ENCODE measurements around the gene DIAPH2.

The DIAPH2 gene

GRCh38 chrX:97189668-97190067 is 505.0 kb downstream of the DIAPH2 start:
- no peak for DNase-seq (ENCODE audit: low spot score)

DNA sequence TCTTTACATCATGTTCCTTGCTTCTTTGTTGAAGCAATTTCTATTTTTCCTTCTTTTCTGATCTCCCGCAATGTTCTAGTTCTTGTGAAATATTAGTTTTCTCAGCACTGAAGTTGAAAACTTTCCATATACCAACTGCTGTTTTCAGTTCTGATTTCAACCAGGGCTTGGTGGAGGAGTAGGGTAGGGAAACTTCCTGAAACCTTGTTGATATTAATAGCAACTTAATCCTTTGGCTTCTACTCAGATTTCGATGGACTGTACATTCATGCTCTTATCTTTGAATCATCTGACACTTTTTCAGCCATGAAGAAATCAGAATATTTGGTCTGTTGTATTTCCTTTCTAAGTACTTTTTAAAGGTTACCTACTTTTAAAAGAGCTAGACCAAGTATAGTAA is 514.9 kb downstream of the DIAPH2 start:
- DNase-seq (ENCODE audit: low spot score): no peak

- DNase-seq (ENCODE audit: low spot score): no peak
Measured at GRCh38 chrX:97200454-97200853, 515.8 kb downstream of the DIAPH2 start.

GRCh38 chrX:97210501-97210900 is 525.9 kb downstream of the DIAPH2 start:
- no peak for DNase-seq (ENCODE audit: low spot score)

DNA sequence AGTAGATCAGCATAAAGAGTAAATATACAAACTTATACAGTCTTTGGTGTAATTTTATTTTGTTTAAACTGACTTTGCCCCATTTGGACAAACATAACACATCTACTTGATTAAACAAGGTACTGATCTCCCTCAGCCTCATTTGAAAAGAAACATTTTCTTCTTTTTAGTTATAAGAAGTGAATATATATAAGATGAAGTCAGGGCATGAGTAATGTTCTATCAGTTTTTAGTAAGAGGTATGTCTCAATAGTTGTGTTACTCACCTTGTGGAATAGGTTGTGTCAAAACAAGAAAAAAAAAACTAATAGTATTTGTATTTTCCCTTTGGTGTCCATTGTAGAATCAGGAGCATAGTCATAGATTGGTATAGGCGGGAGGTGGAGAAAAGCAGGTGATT is 526.4 kb downstream of the DIAPH2 start:
- no peak for DNase-seq (ENCODE audit: low spot score)

DNA sequence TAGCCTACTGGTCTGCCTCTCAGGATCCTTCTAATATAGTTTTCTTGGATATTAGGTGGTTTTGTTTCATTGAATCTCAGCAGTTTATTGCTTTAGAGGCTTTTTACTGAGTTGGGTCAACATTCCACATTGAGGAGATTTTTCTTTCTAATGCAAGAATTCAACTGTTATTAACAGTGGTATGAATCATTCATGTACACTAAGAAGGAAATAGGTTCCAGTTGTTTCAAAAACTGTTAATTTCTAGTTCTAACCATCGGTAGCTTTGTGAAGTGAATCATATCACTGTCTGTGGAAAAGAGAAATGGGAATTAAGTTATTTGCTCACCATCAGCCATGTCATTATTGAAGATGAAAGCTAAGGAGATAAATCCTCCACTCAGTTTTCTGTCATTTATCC is 530.5 kb downstream of the DIAPH2 start:
- DNase-seq (ENCODE audit: low spot score): no peak

GRCh38 chrX:97224148-97224547 is 539.5 kb downstream of the DIAPH2 start:
- DNase-seq (ENCODE audit: low spot score): no peak

GRCh38 chrX:97229318-97229717 is 544.7 kb downstream of the DIAPH2 start:
- DNase-seq (ENCODE audit: low spot score): no peak

DNA sequence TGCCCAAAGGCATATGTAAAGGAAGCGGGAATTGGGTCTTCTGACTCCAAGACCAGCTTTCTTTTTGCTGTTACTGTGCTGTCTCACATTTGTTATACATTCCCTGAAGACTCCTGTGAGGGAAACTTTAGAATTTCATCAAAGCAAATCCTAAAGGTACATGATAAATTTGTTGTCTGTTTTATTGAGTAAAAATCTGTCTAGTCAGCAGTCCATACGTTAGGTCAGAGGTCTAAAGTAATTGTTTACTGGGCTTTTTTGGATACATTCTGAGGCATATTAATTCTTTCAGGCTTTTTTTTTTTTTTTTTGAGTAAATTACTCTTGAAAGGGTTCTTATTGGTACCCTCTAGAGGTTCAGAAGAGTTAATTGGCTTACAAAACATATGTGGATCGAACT is 546.3 kb downstream of the DIAPH2 start:
- DNase-seq (ENCODE audit: low spot score): no peak

- DNase-seq (ENCODE audit: low spot score): no peak
Measured at GRCh38 chrX:97234471-97235081, 549.9 kb downstream of the DIAPH2 start.

DNA sequence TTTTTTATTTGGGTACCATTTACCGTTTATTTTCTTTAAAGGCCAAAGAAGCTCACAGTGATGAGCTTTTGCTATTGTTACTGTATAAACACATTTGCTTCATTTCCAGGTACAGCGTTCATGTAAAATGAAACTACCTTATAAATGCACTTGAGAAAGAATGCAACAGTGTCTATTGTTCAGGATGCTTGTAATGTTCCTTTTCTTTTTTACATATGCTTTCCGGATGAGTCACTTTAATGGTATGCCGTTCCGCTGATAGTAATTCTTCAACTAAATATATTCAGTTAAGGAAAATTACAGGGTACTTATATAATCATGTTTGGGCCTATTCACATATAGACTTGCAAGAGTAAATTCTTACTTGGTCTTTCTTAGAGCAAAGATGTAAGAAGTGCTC is 554.0 kb downstream of the DIAPH2 start:
- no peak for DNase-seq (ENCODE audit: low spot score)

DNA sequence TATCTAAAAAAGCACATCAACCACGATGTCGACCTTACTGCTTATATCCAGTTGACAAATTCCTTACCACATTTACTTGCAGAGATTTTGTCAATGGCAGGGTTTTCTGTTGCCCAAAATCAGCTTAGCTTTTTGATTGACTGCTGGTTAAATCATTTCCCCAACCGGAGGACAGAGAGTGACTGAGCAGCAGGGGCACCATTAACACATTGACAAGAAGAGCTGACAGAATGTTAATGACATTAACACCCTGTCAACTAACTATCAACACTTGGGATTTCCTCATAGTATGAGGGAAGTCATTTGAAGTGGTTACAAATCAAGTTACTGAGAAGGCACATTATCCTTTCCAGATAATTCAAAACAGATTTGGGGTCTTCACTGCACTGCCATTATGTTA is 567.5 kb downstream of the DIAPH2 start:
- DNase-seq (ENCODE audit: low spot score): no peak

GRCh38 chrX:97260679-97261078 is 576.0 kb downstream of the DIAPH2 start:
- no peak for DNase-seq (ENCODE audit: low spot score)

GRCh38 chrX:97266406-97267121 is 581.9 kb downstream of the DIAPH2 start:
- no peak for DNase-seq (ENCODE audit: low spot score)

DNA sequence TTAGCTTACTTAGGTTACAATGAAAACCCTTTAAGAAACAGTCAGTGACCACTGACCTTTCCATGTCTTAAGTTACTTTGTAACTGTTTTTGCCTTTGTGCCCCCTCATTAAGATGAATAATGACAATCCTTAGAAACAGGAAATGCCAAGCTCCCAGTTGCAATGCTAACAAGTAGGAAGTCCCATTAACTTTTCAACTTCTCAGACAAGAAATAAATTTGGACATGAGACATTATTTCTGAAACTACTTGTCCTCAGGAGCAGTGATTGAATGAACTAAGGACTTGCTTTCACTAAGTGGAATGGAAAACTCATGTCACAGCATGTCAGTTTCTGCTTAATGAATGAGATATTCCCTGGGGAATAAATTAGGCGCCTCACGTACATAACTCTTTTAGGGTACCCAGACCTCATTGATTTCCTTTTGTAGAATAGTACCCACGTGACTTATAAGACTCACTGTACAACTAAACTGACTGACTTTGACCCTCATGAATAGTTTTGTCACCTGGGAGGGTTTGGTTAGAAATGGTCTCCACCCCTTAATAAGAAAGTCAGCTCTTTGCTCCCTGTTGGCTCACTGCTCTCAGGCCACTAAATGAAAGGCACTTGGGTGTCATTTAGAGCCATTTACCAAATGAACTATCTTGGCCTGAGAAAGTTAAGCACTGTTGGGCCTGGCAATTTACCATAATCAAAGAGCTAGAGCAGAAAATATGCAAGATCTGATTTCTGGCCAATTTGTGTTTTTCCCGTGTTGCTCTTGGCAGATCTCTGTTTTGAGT is 582.9 kb downstream of the DIAPH2 start:
- DNase-seq (ENCODE audit: low spot score): no peak

DNA sequence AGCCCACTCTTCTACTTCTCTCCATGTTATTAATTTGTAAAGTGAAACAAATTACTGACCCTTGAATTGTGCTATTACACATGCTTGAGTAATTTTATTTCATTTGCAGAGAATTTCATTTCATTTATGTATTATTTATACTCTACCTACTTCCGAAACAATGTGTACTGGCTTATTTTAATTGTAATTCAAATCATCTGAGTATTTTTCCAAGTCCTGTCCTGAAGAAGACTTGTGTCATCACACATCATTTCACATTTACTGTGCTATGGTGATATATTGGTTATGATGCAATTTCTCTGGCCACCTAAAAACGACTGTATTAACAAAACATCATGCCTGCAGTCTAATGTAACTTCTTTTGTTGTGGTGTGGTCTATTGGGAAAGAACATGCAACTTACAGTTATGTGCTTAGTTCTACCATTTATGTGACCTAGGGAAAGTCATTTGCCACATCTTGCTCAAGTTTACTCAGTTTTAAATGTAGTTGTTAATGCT is 583.6 kb downstream of the DIAPH2 start:
- no peak for DNase-seq (ENCODE audit: low spot score)

- no peak for DNase-seq (ENCODE audit: low spot score)
Measured at GRCh38 chrX:97284531-97284930, 599.9 kb downstream of the DIAPH2 start.

DNA sequence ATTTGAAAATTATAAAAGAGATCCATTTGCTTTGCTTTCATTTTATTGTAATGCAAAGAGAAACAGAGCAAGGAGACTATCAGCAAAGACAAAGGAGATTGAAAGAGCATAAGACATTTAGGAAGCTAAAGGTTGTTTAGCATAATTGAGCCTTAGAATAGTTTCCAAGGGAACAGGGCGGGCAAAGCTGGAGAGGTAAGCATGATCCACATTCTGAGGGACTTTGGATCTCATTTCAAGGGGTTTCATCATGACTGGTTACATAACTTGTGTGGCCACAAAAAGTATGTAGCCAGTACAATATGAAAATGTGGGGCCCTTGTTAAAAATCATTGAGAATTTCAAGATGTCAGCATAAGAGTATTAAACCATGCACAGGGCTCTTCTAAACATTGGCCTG is 605.6 kb downstream of the DIAPH2 start:
- no peak for DNase-seq (ENCODE audit: low spot score)

- no peak for DNase-seq (ENCODE audit: low spot score)
Measured at GRCh38 chrX:97294041-97294440, 609.4 kb downstream of the DIAPH2 start.

GRCh38 chrX:97295954-97296353 is 611.3 kb downstream of the DIAPH2 start:
- no peak for DNase-seq (ENCODE audit: low spot score)

GRCh38 chrX:97306771-97307470 is 622.3 kb downstream of the DIAPH2 start:
- no peak for DNase-seq (ENCODE audit: low spot score)

DNA sequence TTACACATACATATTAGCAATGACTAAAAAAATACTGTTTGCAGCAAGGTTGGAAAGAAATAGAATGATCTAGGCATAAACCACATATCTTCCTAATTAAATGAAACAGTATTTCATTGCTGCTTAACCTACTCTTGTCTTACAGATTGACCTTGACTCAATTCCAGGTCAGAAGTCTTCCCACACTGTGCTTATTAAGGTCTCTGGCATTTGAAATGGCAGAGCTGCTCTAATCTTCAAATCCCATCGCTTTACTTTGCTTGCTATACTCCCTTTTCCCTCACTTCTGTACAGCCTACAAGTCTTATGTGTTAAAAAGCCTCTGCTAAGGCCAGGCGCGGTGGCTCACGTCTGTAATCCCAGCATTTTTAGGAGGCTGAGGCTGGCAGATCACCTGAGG is 623.5 kb downstream of the DIAPH2 start:
- DNase-seq (ENCODE audit: low spot score): no peak
